GM19099 (cell line): ENCODE data around the gene EFNA3.

ENCODE experiments used
- POLR2A ChIP-seq: IDR thresholded peaks from 3 replicates; pipeline ENCODE4 v1.6.1; 2011; ENCODE audit warnings: low read depth; ENCODE audit not compliant: insufficient read length; ENCODE audit errors: extremely low read depth

EFNA3 gene

DNA sequence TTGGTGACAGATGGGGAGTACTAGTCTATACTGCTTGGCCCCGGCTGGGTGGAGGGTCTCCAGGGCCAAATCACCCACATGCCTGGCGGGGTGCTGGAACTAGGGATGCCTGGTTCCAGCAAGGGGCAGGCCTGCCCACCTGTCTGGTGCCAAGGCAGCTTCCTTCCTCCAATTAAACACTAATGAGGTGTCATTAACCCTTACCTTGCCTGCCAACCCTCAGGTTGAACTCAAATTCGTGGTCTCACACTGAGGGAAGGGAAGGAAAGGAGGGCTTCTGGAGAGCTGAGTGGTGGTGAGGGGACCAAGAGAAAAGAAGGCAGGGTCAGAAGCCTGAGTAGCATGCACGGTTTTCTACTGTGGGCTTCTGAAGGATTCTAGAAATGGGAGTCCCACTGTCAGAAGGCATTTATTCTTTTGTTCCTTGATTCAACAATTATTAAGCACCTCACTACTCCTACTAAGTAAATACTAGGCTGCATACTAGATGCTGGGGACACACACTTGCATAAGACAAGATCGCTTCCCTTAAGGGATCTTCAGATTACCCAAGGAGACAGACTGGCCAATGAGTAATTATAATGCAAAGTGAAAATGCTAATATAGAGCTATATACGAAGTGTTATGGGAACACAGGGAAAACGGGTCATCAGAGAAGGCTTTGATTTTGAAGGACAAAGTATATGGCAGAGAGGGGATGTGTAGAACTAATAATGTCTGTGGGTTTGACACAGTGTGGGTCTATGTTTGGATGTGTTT lies 5.9 kb upstream of the EFNA3 start:
- TF ChIP-seq POLR2A: no peak

DNA sequence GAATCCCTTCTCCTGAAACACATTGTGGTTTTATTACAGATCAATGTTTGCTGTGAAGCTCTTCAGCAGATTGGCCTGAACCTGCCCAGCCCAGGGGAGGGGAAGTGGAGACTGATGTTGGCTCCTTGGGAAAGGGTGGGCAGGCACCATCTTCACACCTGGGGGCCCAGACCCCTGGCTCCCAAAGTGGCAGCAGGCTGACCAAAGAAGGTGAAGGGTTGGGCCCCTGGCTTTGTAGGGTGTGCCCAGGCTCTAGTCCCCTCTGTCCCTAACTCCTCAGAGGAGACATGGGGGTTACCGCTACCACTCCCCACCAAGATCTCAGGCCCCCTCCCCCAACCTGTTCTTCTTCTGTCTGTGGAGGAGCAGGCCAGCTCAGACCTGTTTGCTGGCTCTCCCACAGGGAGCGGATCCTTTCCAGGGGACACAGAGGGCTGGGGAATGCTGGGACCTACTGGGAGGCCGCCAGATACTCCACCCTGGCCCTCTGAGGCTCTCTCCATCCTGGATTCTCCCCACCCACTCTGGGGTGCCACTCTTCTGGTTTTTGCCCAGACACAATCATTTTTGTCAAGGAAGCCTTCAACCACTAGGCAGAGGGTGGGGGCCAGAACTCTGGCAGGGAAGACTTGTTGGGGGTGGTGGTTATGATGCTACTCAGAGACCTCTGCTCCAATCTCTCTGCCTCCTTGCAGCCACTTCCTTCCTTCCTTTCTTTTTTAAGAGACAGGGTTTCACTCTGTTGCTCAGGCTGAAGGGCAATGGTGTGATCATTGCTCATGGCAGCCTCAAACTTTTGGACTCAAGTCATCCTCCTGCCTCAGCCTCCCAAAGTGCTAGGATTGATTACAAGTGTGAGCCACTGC lies 5.0 kb upstream of the EFNA3 start:
- TF ChIP-seq POLR2A: no peak

DNA sequence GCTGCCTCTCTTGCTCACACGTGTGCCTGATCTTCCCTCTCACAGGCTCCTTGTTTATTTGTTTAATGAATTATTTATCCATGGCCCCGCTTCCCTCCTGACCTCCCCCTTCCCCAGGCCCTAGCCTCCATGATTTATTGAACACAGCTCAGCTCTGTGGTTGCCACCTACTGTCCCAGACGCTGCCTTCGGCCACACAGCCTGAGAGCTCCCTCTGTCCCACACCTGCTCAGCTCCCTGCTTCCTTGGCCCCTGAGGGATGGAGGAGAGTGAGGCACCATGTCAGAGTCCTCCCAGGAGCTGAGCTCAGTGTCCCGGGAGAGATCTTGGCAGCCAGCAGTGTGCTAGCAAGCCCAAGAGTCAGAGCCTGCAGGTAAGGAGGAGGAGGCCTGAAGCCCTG lies 3.1 kb upstream of the EFNA3 start:
- TF ChIP-seq POLR2A: no peak

DNA sequence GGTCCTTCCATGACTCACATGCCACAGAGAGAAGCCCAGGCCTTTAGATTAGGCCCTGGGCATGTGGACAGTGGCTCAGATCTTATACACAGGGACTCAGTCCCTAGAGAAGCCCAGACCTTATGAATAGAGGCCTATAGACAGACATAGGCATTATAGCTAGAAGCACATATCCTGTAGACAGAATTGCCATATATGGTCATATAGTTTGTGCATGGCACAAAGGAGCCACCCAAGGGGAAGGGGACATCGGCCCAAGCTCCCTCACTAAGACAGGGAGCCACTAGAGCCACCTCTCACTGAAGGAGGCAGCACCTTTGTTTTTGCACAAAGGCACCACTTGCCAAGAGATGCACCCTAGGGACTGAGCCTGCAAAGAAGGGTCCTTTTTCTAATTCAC lies 2.3 kb upstream of the EFNA3 start:
- no peak for TF ChIP-seq POLR2A

DNA sequence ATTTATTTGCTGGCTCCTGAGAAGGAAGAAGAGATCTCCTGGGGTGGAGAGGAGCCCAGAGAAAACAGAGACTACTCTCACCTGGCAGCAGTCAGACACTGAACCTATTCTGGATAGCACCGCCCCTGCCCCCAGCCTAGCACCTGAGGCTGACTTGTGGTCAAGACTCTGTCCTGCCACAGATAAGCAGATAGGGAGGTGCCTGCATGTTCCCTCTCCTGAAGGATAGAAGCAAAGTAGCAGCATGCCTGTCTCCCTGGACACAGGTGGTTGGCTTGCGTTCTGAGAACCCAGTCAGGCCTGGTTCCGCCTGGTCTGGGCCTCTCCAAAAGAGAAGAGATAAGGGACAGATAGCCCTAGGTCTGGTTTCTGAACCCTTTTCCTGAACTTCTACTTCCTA lies 1.3 kb upstream of the EFNA3 start:
- TF ChIP-seq POLR2A: no peak

DNA sequence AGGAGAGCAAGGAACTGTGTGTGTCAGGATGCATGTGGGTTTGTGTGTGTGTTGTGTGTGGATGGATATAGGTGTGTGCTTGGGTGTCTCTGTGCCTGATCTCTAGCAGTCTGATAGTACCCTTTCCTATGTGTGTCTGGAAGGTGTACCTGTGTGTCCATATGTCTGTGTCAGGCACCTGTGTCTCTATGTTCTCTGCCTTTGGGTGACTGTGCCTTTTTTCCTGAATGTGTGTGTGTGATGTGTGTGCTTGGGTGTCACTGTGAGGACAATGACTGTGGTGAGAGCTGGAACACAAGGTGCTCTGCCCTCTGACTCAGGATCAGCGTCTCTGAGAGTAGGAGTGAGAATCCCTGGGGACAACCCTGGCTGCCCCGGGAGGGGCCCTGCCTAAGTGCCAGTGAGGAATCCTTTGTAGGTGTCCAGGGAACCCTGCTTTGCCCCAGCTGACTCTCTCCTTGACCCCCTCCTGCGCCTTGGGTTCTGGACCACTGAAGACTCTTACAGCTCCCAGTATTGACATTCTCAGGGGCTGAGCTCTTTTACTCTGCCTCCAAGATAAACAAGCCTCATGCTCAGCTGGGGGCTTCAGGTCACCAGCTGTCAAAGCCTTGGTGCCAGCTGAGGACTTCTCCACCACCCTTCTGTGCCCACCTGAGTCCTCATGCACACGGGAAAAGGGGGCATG lies 735 bp upstream of the EFNA3 start:
- no peak for TF ChIP-seq POLR2A

DNA sequence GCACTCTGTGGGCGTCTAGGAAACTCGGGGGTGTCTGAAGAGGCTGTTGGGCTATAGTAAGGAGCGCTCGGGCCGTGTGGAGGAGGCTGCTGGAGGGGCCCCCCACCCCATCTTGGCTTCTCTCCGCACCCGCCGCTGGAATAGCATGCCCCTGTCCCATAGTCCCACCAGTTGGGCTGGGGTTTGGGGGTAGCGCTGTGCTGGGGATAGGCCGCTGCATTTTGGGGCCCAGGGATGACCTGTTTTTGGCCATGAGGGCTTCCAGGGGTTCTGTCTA lies 511 bp downstream of the EFNA3 start:
- TF ChIP-seq POLR2A: no peak

DNA sequence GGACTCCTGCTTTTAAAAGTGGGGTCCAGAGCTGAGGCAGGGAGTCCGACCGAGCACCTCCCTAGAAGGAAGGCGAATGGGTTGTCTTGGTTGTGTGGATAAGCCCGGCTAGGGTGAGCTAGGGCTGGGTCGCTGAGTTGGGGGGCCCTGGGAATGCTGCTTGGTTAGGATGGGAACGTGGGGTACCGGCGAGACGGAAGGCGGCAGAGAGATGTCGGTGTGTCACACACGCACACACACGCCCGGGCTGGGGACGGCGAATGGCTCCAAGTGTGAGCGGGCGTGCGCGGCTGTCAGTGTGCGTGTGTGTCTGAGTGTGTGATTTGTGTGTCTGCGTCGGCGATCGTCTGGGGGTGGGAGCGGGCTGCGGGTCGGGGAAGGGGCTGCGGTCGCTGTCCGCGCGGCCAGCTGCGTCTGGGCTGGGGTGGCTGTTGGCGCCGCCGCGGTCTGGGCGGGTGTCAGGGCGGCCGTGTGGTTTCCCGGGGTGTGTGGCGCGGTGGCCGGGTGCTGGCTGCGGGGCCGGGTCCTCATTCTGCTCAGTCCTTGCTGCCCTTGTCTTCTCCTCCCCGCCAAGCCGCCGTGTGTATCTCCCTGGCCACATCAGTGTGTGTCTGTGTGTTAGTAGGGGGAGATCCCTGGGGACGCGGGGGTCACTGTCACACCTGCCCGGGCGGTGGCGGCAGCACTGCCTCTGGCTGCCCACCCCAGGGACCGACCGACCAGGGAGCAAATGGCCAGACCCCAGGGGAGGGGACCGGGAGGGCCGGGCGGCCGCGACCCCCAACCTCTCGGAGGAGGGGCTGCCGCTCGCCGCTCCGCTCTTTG lies 1.1 kb downstream of the EFNA3 start:
- no peak for TF ChIP-seq POLR2A

DNA sequence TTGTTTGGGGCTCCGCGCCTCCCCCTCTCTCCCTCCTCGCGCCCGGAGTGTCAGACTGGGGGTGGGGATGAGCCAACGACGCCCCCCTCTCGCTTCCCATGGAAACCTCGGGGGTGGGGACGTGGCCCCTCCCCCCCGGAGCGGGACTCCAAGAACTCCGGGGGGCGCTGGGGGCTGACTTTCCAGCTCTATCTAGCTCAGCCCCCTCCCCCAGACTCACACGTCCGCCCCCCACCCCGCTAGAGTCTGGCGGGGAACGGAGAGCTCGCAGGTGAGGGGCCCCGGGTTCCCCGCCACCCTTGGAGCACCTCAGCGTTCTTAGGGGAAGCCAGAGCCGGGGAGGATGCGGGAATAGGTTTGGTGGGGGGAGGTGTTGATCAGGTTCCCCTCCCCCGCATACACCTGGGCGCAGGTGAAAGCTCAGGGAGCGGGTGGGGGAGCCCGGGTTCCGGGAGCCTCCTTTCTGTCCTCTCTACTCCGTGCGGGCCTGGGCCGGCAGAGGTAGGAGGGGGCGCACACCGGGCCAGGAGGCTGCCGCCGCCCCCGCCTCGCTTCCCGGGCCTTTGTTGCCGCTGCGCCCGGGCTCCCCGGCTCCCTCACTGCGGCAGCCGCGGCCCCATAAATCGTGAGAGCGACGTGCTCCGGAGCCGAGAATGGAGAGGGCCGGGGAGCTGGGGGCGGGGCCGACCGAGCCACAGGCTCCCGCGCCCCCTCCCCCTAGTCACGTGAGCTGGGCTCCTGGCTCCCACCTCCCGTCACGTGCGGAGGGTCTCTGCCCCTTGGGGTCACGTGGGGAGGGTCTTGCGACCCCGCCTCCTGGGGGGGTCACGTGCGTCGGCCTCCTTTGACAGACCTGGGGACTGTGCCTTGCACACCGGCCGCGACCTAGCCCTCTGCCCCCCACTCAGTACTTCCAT lies 1.9 kb downstream of the EFNA3 start:
- no peak for TF ChIP-seq POLR2A

DNA sequence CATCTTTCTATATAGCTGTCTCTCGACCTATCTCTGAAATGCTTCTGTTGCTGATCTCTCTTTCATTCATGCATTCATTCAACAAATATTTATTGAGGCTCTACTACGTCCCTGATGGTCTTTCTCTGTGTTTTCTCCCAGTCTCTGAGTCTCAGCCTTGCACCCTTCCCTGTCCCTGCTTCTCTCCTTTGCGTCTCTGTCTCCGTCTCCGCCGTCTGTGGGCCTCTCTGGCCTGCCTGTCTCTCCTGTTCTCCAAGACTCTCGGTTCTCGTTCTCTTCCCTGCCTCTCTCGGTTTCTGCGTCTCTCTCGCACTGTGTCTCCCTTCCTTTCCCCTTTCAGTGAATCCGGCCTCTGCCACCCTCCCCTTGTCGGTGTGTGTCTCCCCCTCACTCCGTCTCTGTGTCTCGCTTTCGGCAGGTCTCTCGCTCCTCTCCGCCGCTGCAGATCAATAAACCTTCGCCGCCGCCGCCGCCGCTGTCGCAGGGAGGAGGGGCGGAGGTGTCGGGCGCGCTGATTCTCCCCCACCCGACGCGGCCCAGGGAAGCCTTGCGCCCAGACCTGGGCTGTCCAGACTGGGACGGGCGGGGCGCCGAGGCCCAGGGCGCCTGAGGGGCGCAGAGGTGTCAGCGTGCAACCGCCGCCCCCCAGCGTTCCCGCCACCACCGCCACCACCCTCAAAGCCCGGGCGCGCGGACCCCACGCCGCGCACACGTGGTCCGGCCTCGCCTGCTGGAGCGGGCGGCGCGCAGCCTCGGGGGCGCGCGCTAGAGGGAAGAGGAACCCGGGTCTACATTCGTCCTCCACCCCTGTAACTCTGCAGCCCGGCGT lies 3.0 kb downstream of the EFNA3 start:
- TF ChIP-seq POLR2A: no peak

DNA sequence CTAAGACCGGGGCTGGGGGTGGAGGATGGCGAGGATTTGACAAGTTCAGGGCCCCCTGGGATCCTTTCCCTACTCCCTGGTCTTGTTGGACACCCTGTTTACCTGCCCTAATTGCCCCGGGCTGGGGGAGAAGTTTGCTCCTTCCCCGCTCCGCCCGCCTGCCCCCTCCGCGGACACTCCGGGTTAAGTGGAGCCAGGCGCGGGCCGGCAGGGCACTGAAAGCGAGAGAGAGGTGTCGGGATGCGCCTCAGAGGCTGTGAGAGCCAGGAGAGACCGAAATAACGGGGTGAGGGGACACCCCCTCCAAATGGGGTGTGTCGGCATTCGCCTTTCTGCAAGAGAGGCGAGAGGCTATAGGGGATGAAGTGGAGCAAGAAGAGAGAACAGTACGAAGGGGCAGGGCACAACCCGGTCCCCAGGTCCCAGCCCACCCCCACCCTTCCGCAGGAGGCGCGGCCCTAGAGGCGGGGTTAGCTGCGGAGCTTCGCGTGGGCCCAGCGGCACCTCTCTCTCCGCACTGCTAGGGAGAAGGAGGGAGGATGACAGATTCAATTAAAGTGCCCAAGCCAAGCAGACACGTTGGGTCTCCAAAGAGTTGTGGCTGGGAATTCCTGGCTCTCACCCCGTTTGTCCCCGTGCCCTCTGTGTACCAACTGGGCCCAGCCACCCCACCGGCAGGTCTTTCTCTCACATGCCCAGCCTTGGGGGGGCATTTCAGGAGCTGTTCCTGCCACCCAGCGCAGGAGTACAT lies 3.8 kb downstream of the EFNA3 start:
- no peak for TF ChIP-seq POLR2A

DNA sequence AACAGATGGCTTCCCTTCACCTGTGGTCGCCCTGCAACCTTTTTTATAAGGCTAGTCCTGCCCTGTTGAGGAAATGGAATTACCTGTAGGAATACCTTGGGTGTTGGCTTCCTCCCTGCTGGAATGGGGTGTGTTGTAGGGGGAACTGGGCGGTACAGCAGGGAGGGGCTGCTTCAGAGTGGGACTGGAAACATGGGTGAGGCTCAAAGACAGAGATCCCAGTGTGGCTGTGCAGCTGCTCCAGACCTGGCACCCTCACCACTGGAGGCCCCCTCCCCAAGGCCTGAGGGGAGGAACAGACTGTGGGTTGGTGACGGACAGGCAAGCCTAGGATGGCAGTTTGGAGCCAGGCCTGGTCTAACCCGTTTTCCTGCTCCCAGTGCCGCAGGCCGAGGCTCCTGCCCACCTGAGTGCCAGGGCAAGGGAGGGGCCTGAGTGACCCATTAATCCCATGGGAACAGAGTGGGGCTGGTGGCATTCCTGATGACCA lies 4.5 kb downstream of the EFNA3 start:
- TF ChIP-seq POLR2A: no peak
